SU-DHL-6 (cell line): ENCODE measurements around the gene MMAB.

Source experiments
- EZH2phosphoT487 ChIP-seq: fragments of 200-600 bp; sonication (generic), shearing (Covaris generic); conservative IDR thresholded peaks from 2 replicates; pipeline ENCODE4 v1.6.1; 2018; ENCODE audit warnings: mild to moderate bottlenecking, antibody characterized with exemption, low read length, moderate library complexity, mixed read lengths
- TF ChIP-seq, protein P1 (sequence below): fragments of 200-600 bp; sonication (generic); IDR thresholded peaks from one replicate; pipeline ENCODE4 v1.5.1; 2017; ENCODE audit warnings: antibody characterized with exemption, mild to moderate bottlenecking, low read length, moderate library complexity; ENCODE audit not compliant: insufficient read depth, poor library complexity, severe bottlenecking

DNA sequence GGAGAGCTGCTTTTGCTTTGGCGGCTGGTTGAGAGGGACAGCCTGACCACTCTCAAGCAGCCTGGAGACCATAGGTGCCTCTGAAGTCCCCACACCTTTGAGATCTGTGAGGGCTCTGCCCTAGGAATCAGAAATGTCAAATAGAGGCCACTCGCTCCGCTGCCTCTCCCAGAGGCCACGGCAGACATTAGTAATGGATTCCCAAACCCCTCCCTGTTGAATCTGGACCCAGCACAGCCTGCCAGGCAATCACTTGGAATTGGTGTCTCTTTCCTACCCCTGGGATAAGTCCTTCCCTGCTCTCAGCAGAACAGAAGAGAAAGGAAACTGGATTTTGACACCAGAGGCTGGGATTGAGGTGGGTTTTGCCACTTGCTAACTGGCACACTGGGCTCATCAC is 25.0 kb downstream of the MMAB start:
- TF ChIP-seq, protein P1, sequence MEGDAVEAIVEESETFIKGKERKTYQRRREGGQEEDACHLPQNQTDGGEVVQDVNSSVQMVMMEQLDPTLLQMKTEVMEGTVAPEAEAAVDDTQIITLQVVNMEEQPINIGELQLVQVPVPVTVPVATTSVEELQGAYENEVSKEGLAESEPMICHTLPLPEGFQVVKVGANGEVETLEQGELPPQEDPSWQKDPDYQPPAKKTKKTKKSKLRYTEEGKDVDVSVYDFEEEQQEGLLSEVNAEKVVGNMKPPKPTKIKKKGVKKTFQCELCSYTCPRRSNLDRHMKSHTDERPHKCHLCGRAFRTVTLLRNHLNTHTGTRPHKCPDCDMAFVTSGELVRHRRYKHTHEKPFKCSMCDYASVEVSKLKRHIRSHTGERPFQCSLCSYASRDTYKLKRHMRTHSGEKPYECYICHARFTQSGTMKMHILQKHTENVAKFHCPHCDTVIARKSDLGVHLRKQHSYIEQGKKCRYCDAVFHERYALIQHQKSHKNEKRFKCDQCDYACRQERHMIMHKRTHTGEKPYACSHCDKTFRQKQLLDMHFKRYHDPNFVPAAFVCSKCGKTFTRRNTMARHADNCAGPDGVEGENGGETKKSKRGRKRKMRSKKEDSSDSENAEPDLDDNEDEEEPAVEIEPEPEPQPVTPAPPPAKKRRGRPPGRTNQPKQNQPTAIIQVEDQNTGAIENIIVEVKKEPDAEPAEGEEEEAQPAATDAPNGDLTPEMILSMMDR: no peak
- TF ChIP-seq EZH2phosphoT487: no peak
